ENCODE results near the gene LGR4. TPM values are rescaled to one million over a fixed set of nuclear protein-coding genes. Genes with fewer than 3 reads are reported as not detected.

Gene LGR4
- total RNA-seq, 1 experiment from 2014 or later, result 99.2 TPM

DNA sequence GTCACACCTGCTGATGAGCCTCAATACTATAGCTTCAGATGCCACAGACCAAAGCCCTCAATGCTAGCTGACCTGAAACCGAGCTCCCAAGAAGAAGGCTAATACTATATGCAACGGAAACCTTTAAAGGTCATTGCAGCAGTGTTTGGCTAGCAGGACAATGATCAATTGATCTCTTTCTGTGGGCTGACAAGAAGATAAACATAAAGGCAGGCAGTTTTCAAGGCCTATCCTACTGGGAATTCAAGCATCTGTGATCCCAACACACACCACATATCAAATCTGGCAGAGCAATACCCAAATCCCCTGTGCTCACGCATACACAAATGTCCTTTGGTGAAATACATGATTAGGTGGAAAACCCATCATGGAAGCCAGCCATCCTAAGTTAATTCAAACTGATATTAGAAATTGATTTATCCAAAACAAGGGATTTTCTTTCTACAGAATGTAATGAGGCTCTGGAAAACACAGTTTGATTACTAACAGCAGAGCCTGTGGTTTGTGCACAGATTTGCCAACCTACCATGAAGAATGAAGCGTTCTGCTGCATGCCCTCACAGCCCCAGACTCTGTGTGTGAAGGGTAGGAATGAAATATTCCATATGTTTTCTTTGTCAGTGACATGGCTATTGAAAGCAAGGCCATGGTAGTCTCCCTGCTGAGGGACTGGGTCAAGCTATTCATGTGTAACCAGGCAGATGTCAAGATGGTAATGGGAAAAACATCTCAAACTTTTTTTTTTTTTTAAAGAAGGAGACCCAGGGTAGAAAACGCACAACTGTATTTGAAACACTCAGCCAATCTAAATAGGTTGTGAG, 12.2 kb downstream of the LGR4 start:
- H2AK5ac ChIP-seq (ENCODE audit: insufficient read length, low read length), result no peak overlapping the region
- no peak for DNase-seq
- peaks cover 0 to 3% of the 10 kb centered on the region in 2 experiments; a peak in 2 of 5 replicates for H3K9me3 Mint-ChIP-seq
- H3K27ac ChIP-seq (ENCODE audit: insufficient read length, low read depth, low read length), result no peak overlapping the region
- no peak overlapping the region for H3K23ac ChIP-seq (ENCODE audit: insufficient read length, low read depth, low read length)
- TF ChIP-seq, protein P1, sequence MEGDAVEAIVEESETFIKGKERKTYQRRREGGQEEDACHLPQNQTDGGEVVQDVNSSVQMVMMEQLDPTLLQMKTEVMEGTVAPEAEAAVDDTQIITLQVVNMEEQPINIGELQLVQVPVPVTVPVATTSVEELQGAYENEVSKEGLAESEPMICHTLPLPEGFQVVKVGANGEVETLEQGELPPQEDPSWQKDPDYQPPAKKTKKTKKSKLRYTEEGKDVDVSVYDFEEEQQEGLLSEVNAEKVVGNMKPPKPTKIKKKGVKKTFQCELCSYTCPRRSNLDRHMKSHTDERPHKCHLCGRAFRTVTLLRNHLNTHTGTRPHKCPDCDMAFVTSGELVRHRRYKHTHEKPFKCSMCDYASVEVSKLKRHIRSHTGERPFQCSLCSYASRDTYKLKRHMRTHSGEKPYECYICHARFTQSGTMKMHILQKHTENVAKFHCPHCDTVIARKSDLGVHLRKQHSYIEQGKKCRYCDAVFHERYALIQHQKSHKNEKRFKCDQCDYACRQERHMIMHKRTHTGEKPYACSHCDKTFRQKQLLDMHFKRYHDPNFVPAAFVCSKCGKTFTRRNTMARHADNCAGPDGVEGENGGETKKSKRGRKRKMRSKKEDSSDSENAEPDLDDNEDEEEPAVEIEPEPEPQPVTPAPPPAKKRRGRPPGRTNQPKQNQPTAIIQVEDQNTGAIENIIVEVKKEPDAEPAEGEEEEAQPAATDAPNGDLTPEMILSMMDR (conservative IDR thresholded peaks at IDR 0.05), result no peak
- no peak overlapping the region for H3K9ac ChIP-seq (ENCODE audit: extremely low read depth, insufficient read length, low read length)
- H3K23me2 ChIP-seq (ENCODE audit: insufficient read length, low read depth, low read length, poor library complexity, severe bottlenecking), result no peaks in the 10 kb centered on the region
- WGBS (ENCODE audit: extremely low coverage, insufficient read length, low lambda C conversion rate), result no CpG with 5 or more reads among the region's 5 CpGs
- no peak overlapping the region; a peak in 1 of 5 replicates for H3K4me3 Mint-ChIP-seq
- H3K4ac ChIP-seq (ENCODE audit: low read depth, low read length), result no peak overlapping the region
- no peak overlapping the region for H2BK5ac ChIP-seq (ENCODE audit: insufficient read length, low read length)
- no peak overlapping the region for H3K18ac ChIP-seq (ENCODE audit: insufficient read length, low read depth, low read length)
- H3K27me3 Mint-ChIP-seq (ENCODE audit: low read depth), result no peaks in the 10 kb centered on the region
- H4K20me1 ChIP-seq (ENCODE audit: control insufficient read depth, insufficient read depth, insufficient read length), result no peaks in the 10 kb centered on the region
- H2AFZ ChIP-seq (ENCODE audit: low read length), result no peak overlapping the region
- H2BK20ac ChIP-seq (ENCODE audit: low read depth, low read length, poor library complexity, severe bottlenecking), result no peak overlapping the region
- H3K79me2 ChIP-seq (ENCODE audit: insufficient read depth, low read length), result peaks cover 43% of the 10 kb centered on the region; the same call in 1 of the 2 replicates
- no peak overlapping the region for H3K14ac ChIP-seq (ENCODE audit: insufficient read depth, low read length)
- H2BK12ac ChIP-seq (ENCODE audit: insufficient read length, low read depth, low read length), result no peak overlapping the region
- H3K9me3 ChIP-seq (ENCODE audit: control insufficient read depth, low read depth, low read length), result no peaks in the 10 kb centered on the region
- H4K8ac ChIP-seq (replicated peaks; ENCODE audit: insufficient read length, low read depth, low read length), result no peak overlapping the region
- H3T11ph ChIP-seq (ENCODE audit: low read length), result no peak overlapping the region
- peak overlapping the region; percentile 7 to 71 (median 66); a peak in 5 of 7 replicates for H3K27ac Mint-ChIP-seq
- no peak overlapping the region for H4K5ac ChIP-seq (ENCODE audit: insufficient read length, low read depth, low read length)
- H2BK120ac ChIP-seq (ENCODE audit: low read depth, low read length, poor library complexity, severe bottlenecking), result no peak overlapping the region
- no peaks in the 10 kb centered on the region for H3K27me3 ChIP-seq (ENCODE audit: insufficient read depth, low read length)
- no peak overlapping the region for H2BK15ac ChIP-seq (ENCODE audit: low read depth, low read length)
- H3K36me3 Mint-ChIP-seq (ENCODE audit: insufficient read depth in 1 of 3, low read depth in 3 of 3), result peaks cover 6 to 44% (median 25%) of the 10 kb centered on the region in 3 experiments
- peaks cover 76 to 89% of the 10 kb centered on the region in 2 experiments for H3K4me1 Mint-ChIP-seq
- no peak overlapping the region for H3K56ac ChIP-seq (ENCODE audit: insufficient read length, low read depth, low read length)
- H3K79me1 ChIP-seq (ENCODE audit: insufficient read depth, low read depth, low read length, poor library complexity, severe bottlenecking), result peaks cover 19% of the 10 kb centered on the region
- H3K4me1 ChIP-seq (ENCODE audit: insufficient read depth, low read length), result peaks cover 7% of the 10 kb centered on the region
- no peak overlapping the region for H3K4me2 ChIP-seq (ENCODE audit: insufficient read depth, insufficient read length, low read length)
- H4K91ac ChIP-seq (ENCODE audit: insufficient read length, low read depth, low read length), result no peak overlapping the region

Data from H9 (cell line).